Thymus (tissue), 14 donors: ENCODE results near the gene WDR82. TPM values are rescaled to one million over a fixed set of nuclear protein-coding genes. Genes with fewer than 3 reads are reported as not detected.

Experiments used
- DNase-seq, 9 donors: peaks; one replicate each; pipeline ENCODE4 v3.0.0-alpha.2; 2013; ENCODE audit warnings: low spot score in 9 of 9, low read depth in 6 of 9, missing footprints in 1 of 9
- H3K27ac ChIP-seq, 2 donors: one replicate each; pipeline ENCODE4 v1.5.1; 2013; ENCODE audit warnings: control low read depth in 1 of 2, low read depth in 1 of 2, low read length in 1 of 2, mild to moderate bottlenecking in 1 of 2, moderate library complexity in 1 of 2
- H3K27me3 ChIP-seq, 2 donors: one replicate each; pipeline ENCODE4 v1.5.1; 2013; ENCODE audit warnings: low read length in 1 of 2; ENCODE audit not compliant: control insufficient read depth in 2 of 2, insufficient read depth in 1 of 2
- H3K36me3 ChIP-seq, 2 donors: one replicate each; pipeline ENCODE4 v1.5.1; 2013; ENCODE audit warnings: low read length in 1 of 2, mild to moderate bottlenecking in 1 of 2, moderate library complexity in 1 of 2; ENCODE audit not compliant: control insufficient read depth in 2 of 2, insufficient read depth in 2 of 2
- H3K4me1 ChIP-seq, 2 donors: one replicate each; pipeline ENCODE4 v1.5.1; 2013; ENCODE audit warnings: low read length in 2 of 2; ENCODE audit not compliant: control insufficient read depth in 2 of 2, insufficient read depth in 2 of 2
- H3K4me3 ChIP-seq, 2 donors: one replicate each; pipeline ENCODE4 v1.5.1; 2013; ENCODE audit warnings: low read length in 2 of 2, control low read depth in 1 of 2, mild to moderate bottlenecking in 1 of 2
- H3K9me3 ChIP-seq, 2 donors: one replicate each; pipeline ENCODE4 v1.5.1; 2013; ENCODE audit warnings: low read length in 1 of 2, mild to moderate bottlenecking in 1 of 2; ENCODE audit not compliant: control insufficient read depth in 2 of 2, insufficient read depth in 1 of 2
- WGBS: extraction: QIAGEN DNeasy Blood & Tissue Kit; methylation state at CpG from one replicate; pipeline ENCODE4 v1.1.7; 2013; 5-methylcytosine and 5-hydroxymethylcytosine counted together
- long read RNA-seq, 10 donors: transcript quantifications; one replicate each; lab custom pipeline, GENCODE V29; 2026
- polyA plus RNA-seq: library from polyadenylated mRNA; stranded (reverse); fragments of 200-250 nt; gene quantifications from one replicate; pipeline ENCODE4 v1.2.3, GENCODE V29; 2013
- total RNA-seq: library from RNA; stranded (reverse); fragments of 120-200 nt; gene quantifications from one replicate; pipeline ENCODE4 v1.2.4, GENCODE V29; 2013
- donor health status: healthy.

The WDR82 gene, protein sequence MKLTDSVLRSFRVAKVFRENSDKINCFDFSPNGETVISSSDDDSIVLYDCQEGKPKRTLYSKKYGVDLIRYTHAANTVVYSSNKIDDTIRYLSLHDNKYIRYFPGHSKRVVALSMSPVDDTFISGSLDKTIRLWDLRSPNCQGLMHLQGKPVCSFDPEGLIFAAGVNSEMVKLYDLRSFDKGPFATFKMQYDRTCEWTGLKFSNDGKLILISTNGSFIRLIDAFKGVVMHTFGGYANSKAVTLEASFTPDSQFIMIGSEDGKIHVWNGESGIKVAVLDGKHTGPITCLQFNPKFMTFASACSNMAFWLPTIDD
- 60.5 TPM for total RNA-seq
- polyA plus RNA-seq, result 47.4 TPM
- long read RNA-seq, donor 1, full-length matches to known transcripts, result 1 of 1 reads
- long read RNA-seq, donor 1, partial matches to known transcripts, result 0 of 1 reads
- long read RNA-seq, donor 1, other reads (novel, unspliced or antisense), result 0 of 1 reads
- long read RNA-seq, donor 2, full-length matches to known transcripts, result 22 of 22 reads
- long read RNA-seq, donor 2, partial matches to known transcripts, result 0 of 22 reads
- long read RNA-seq, donor 2, other reads (novel, unspliced or antisense), result 0 of 22 reads
- long read RNA-seq, donor 3, full-length matches to known transcripts, result 21 of 21 reads
- long read RNA-seq, donor 3, partial matches to known transcripts, result 0 of 21 reads
- long read RNA-seq, donor 3, other reads (novel, unspliced or antisense), result 0 of 21 reads
- long read RNA-seq, donor 4, full-length matches to known transcripts, result 7 of 7 reads
- long read RNA-seq, donor 4, partial matches to known transcripts, result 0 of 7 reads
- long read RNA-seq, donor 4, other reads (novel, unspliced or antisense), result 0 of 7 reads
- long read RNA-seq, donor 5, full-length matches to known transcripts, result 30 of 30 reads
- long read RNA-seq, donor 5, partial matches to known transcripts, result 0 of 30 reads
- long read RNA-seq, donor 5, other reads (novel, unspliced or antisense), result 0 of 30 reads
- long read RNA-seq, donor 6, full-length matches to known transcripts, result 14 of 14 reads
- long read RNA-seq, donor 6, partial matches to known transcripts, result 0 of 14 reads
- long read RNA-seq, donor 6, other reads (novel, unspliced or antisense), result 0 of 14 reads
- long read RNA-seq, donor 7, full-length matches to known transcripts, result 19 of 25 reads
- long read RNA-seq, donor 7, partial matches to known transcripts, result 6 of 25 reads
- long read RNA-seq, donor 7, other reads (novel, unspliced or antisense), result 0 of 25 reads
- long read RNA-seq, donor 8, full-length matches to known transcripts, result 15 of 15 reads
- long read RNA-seq, donor 8, partial matches to known transcripts, result 0 of 15 reads
- long read RNA-seq, donor 8, other reads (novel, unspliced or antisense), result 0 of 15 reads
- long read RNA-seq, donor 9, full-length matches to known transcripts, result 7 of 7 reads
- long read RNA-seq, donor 9, partial matches to known transcripts, result 0 of 7 reads
- long read RNA-seq, donor 9, other reads (novel, unspliced or antisense), result 0 of 7 reads
- long read RNA-seq, donor 10, full-length matches to known transcripts, result 10 of 16 reads
- long read RNA-seq, donor 10, partial matches to known transcripts, result 6 of 16 reads
- long read RNA-seq, donor 10, other reads (novel, unspliced or antisense), result 0 of 16 reads

DNA sequence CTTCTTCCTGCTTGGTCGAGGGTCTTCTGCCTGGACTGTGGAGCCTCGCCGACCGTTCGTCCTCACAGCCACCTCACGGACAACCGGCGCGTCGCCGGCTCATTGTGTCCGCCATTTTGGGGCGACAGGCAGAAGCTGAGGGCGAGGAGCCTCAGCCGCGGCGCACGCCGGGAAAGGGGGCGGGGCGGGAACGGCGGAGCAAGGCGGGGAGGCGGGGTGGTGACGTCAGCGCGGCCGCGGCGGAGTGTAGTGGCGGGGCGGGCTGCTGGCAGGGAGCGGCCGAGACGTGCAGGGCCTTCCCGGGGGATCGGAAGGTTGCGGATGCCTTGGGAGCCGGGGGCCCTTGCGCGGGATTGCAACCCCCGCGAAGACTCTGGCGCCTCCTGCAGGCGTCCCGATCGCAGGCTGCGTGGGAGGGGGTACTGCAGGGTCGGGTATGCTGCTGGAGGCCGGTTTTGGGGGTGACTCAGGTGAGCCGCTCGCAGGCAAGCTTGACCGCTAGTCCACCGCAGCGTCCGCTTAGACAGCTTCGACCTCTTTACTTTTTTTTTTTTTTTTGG is at the start of gene WDR82:
WDR82 (minus strand) TSS at position 140 of the 560 bp plus-strand sequence. CDS start 288 bp downstream, outside the sequence.
- peaks cover 25 to 62% of the 10 kb centered on the region in 2 donors for H3K4me1 ChIP-seq

DNA sequence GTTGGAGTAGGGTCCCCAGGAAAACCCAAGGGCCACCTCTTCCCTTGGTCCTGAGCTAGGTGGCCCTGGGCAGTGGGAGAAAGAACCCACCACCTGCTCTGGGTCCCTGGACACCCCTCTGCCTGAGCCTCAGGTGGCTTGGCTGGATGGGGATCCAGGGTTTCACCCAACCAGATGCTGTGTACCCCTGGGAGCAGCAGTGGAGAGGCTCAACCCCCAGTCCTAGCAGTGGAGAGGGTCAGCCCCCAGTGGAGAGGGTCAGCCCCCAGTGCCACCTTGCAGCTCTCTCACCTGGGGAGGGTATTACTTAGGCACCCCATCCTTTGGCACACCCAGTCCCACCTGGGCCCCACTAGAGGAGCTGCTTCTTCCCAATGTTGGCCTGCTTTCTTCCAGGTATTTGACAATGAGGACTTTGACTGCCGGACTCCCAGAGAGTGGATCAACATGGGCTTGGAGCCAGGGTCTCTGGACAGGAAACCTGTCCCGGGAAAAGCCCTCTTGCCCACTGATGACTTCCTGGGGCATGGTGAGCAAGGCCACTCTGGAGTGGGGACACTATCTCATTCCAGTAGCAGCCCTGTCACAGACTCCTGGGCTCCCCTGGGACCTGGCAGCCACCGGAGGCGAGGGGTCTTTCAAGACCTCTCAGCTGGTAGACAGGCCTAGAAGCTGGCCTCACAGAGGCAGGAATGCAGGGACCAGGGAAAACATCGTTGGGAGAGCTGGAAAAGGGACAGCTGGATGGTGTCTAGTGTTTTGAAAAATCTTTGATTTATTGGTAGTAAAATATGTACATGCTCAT is 49.2 kb upstream of the WDR82 start:
- Histone ChIP-seq H3K27me3 (no peaks in the 10 kb centered on the region), H3K27ac (no peak overlapping the region), H3K4me1 (no peaks in the 10 kb centered on the region), H3K4me3 (no peak overlapping the region), H3K9me3 (no peaks in the 10 kb centered on the region), H3K36me3 (peaks cover 0 to 6% of the 10 kb centered on the region in 2 donors)
- DNase-seq, result no peak
- WGBS, result 95% methylated on average over 5 of the region's 5 CpGs

More for the DNA sequence above, at the start of gene WDR82:
- under 1% methylated on average over 58 of the region's 58 CpGs for WGBS
- DNase-seq, result peak; percentile 76 to 96 (median 89)
- peak within 1 kb of the TSS; percentile 89 to 98 for H3K27ac ChIP-seq
- no peaks in the 10 kb centered on the region for H3K9me3 ChIP-seq
- peak within 1 kb of the TSS; percentile 75 to 87 for H3K4me3 ChIP-seq
- H3K36me3 ChIP-seq, result peaks cover 2 to 15% of the 10 kb centered on the region in 2 donors
- no peaks in the 10 kb centered on the region for H3K27me3 ChIP-seq

DNA sequence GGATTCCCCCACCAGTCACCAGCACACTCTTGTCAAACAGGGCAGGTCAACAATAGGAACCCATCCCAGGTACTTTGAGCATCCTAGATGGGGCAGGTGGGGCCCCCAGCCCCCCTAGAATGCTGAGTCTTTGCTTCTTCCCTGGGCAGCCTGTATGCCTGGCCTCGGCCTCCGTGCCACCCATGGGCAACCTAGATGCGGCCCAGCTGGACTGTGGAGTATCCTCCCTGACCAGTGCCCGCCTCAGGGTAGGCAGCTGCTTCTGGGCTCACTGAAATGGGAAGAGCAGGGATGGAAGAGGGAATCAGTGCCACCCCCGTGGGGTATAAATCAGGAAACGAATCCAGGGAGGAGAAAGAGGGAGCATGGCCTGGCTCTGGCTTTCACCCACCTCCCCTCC is 48.5 kb upstream of the WDR82 start:
- H3K4me1 ChIP-seq, result no peaks in the 10 kb centered on the region
- no peak overlapping the region for H3K27ac ChIP-seq
- 98% methylated on average over 6 of the region's 6 CpGs for WGBS
- no peak for DNase-seq
- no peaks in the 10 kb centered on the region for H3K27me3 ChIP-seq
- H3K9me3 ChIP-seq, result no peaks in the 10 kb centered on the region
- peaks cover 0 to 6% of the 10 kb centered on the region in 2 donors for H3K36me3 ChIP-seq
- no peak overlapping the region for H3K4me3 ChIP-seq

DNA sequence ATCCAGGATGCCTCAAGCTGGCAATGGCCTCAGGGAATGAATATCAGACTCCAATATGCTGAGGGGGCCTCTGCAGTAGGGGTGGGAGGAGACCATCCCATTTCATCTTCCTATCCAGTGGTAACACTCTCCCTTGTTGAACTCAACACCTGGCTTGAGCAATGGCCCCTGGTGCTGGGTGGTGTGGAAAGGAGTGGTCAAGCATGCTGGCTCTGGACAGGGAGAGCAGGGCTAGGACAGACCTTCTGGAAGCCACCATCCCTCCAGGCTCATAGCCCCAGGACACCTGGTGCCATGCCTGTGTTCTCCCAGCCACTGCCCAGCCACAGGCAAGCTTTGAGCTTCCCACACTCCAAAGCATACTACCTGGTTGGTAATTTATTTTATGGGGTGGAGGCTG is 47.2 kb upstream of the WDR82 start:
- H3K27ac ChIP-seq, result no peak overlapping the region

DNA sequence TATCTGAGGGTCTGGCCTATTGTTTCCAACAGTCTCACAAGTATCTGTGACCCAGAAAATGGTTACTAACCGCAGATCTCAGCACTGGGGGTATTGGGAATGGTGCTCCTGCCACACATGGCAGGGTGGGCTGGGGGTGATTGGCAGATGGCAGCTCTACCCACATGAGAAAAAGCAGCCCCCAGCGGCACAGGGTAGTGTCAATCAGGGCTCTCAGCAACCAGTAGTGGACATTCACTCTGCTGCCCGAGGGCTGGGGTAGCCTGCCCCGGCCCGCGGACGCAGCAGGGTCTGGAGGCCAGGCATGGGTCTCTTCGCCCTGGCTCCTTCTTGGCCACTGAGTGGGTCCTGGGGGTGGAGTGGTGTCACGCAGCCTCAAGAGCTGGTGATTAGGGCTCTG is 46.2 kb upstream of the WDR82 start:
- H3K4me1 ChIP-seq, result no peaks in the 10 kb centered on the region
- 98% methylated on average over 9 of the region's 9 CpGs for WGBS
- H3K4me3 ChIP-seq, result no peak overlapping the region
- no peak for DNase-seq
- no peaks in the 10 kb centered on the region for H3K9me3 ChIP-seq
- no peaks in the 10 kb centered on the region for H3K27me3 ChIP-seq
- H3K27ac ChIP-seq, result no peak overlapping the region
- peaks cover 0 to 6% of the 10 kb centered on the region in 2 donors for H3K36me3 ChIP-seq

More for the DNA sequence above, 47.2 kb upstream of the WDR82 start:
- no peak for DNase-seq
- Histone ChIP-seq H3K4me1 (no peaks in the 10 kb centered on the region), H3K9me3 (no peaks in the 10 kb centered on the region), H3K27me3 (no peaks in the 10 kb centered on the region), H3K4me3 (no peak overlapping the region), H3K36me3 (peaks cover 0 to 6% of the 10 kb centered on the region in 2 donors)

DNA sequence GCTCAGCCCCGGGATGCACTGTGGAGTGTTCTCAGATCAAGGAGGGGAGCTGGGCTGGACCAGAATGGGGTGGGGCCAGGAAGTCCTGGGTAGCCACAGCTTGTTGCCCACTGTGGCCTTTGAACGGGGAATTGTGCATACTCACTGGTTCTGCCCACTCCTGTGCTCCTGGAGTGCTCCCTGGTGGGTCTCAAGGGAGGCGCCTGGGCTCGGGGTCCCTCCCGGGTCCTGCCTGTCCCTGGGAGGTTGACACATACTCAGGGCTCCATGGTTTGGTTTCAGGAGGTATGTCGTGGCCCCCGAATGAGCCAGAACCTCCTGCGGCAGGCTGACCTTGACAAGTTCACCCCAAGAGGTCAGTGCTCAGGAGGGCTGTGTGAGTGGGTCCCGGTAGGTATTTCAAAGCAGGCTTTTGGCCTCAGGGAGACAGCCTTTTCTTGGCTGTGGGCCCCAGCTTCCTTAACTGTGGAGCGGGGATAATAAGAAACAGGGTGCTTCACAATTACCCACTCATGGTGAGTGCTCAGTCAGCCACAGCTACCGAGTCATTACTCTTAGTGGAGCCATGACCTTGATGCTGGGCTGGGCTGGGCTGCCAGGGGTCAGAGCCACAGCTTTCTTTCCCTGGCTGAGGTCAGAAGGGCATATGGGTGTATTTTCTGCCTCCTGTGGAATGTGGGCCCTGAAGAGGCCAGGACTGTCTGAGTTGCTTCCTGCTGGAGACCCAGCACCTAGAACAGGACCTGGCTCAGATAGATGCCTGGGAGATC is 45.3 kb upstream of the WDR82 start:
- no peaks in the 10 kb centered on the region for H3K27me3 ChIP-seq
- no peak overlapping the region for H3K4me3 ChIP-seq
- 94% methylated on average over 11 of the region's 11 CpGs for WGBS
- DNase-seq, result no peak
- H3K36me3 ChIP-seq, result peaks cover 0 to 6% of the 10 kb centered on the region in 2 donors
- H3K9me3 ChIP-seq, result no peaks in the 10 kb centered on the region
- H3K27ac ChIP-seq, result no peak overlapping the region
- H3K4me1 ChIP-seq, result no peaks in the 10 kb centered on the region

DNA sequence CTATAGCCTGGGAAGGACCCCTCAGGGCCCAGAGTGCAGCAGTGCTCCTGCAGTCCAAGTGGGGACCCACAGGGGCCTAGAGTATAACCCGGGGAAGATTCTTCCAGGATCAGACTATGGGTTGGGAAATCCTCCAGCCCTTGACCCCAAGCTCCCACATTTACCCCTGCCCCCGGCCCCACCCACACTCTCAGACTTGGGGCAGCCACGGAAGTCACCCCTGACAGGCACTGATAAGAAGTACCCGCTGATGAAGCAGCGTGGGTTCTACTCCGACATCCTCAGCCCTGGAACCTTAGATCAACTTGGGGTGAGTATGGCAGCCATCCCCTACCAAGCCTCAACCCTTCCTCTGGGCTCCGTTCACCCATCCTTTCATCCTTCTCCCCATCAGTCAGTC is 44.0 kb upstream of the WDR82 start:
- peaks cover 0 to 4% of the 10 kb centered on the region in 2 donors for H3K9me3 ChIP-seq
- no peak overlapping the region for H3K27ac ChIP-seq
- peaks cover 0 to 2% of the 10 kb centered on the region in 2 donors for H3K27me3 ChIP-seq
- 97% methylated on average over 7 of the region's 7 CpGs for WGBS
- H3K36me3 ChIP-seq, result no peaks in the 10 kb centered on the region
- no peak overlapping the region for H3K4me3 ChIP-seq
- H3K4me1 ChIP-seq, result peaks cover 0 to 10% of the 10 kb centered on the region in 2 donors
- DNase-seq, result no peak
